ENCODE data around the gene SLC30A3. TPM values are rescaled to one million over a fixed set of nuclear protein-coding genes. Genes with fewer than 3 reads are reported as not detected.

The SLC30A3 gene
- not detected for total RNA-seq (2021; fragmentation: NEBNext Ultra II Directional; extraction: Animal tissue kit (Norgen Biotek cat#: 25700))
- long read RNA-seq = 0 reads

GRCh38 chr2:27262379-27263286 is at the start of gene SLC30A3:
TSS of gene SLC30A3 (minus strand) at chr2:27263047. CDS start at chr2:27262906, 141 bp downstream.
- no peaks in the 10 kb centered on the region for H3K36me3 Mint-ChIP-seq (ENCODE audit: low read depth)
- H3K27ac Mint-ChIP-seq = no peak within 1 kb of the TSS
- no peak for TF ChIP-seq CTCF (IDR thresholded peaks at IDR 0.05)
- H3K27me3 Mint-ChIP-seq (ENCODE audit: insufficient read depth) = peaks cover 50% of the 10 kb centered on the region
- H3K9me3 Mint-ChIP-seq = no peaks in the 10 kb centered on the region
- no peak for DNase-seq
- peak within 1 kb of the TSS; percentile 31; the same call in 1 of the 2 replicates for H3K4me3 Mint-ChIP-seq
- H3K4me1 Mint-ChIP-seq (ENCODE audit: low read depth) = peaks cover 14% of the 10 kb centered on the region

- no peak for TF ChIP-seq CTCF (IDR thresholded peaks at IDR 0.05)
- Mint-ChIP-seq H3K4me1 (ENCODE audit: low read depth) (no peaks in the 10 kb centered on the region), H3K36me3 (ENCODE audit: low read depth) (peaks cover 22% of the 10 kb centered on the region), H3K27me3 (ENCODE audit: insufficient read depth) (peaks cover 9% of the 10 kb centered on the region), H3K4me3 (no peak overlapping the region), H3K9me3 (no peaks in the 10 kb centered on the region), H3K27ac (no peak overlapping the region)
- no peak for DNase-seq
Measured at GRCh38 chr2:27312152-27312551, 49.3 kb upstream of the SLC30A3 start.

- no peak overlapping the region for H3K27ac Mint-ChIP-seq
- peaks cover 23% of the 10 kb centered on the region for H3K27me3 Mint-ChIP-seq (ENCODE audit: insufficient read depth)
- H3K4me1 Mint-ChIP-seq (ENCODE audit: low read depth) = no peaks in the 10 kb centered on the region
- no peak overlapping the region for H3K4me3 Mint-ChIP-seq
- TF ChIP-seq CTCF (IDR thresholded peaks at IDR 0.05) = no peak
- peaks cover 22% of the 10 kb centered on the region for H3K36me3 Mint-ChIP-seq (ENCODE audit: low read depth)
- no peak for DNase-seq
- no peaks in the 10 kb centered on the region for H3K9me3 Mint-ChIP-seq
Measured at GRCh38 chr2:27309651-27310050, 46.8 kb upstream of the SLC30A3 start.

GRCh38 chr2:27308359-27308881 is 45.6 kb upstream of the SLC30A3 start, which contains the start of gene UCN:
TSS of gene UCN (minus strand) at chr2:27308445. CDS start at chr2:27307895, 550 bp downstream.
- H3K4me3 Mint-ChIP-seq = no peak within 1 kb of the TSS
- no peaks in the 10 kb centered on the region for H3K4me1 Mint-ChIP-seq (ENCODE audit: low read depth)
- DNase-seq = peak; percentile 17
- H3K27me3 Mint-ChIP-seq (ENCODE audit: insufficient read depth) = peaks cover 21% of the 10 kb centered on the region
- no peak for TF ChIP-seq CTCF (IDR thresholded peaks at IDR 0.05)
- peaks cover 22% of the 10 kb centered on the region for H3K36me3 Mint-ChIP-seq (ENCODE audit: low read depth)
- no peaks in the 10 kb centered on the region for H3K9me3 Mint-ChIP-seq
- no peak within 1 kb of the TSS for H3K27ac Mint-ChIP-seq

GRCh38 chr2:27307545-27308358 is 44.9 kb upstream of the SLC30A3 start:
- TF ChIP-seq CTCF (IDR thresholded peaks at IDR 0.05) = no peak
- peaks cover 21% of the 10 kb centered on the region for H3K27me3 Mint-ChIP-seq (ENCODE audit: insufficient read depth)
- DNase-seq = no peak
- peaks cover 22% of the 10 kb centered on the region for H3K36me3 Mint-ChIP-seq (ENCODE audit: low read depth)
- H3K9me3 Mint-ChIP-seq = no peaks in the 10 kb centered on the region
- H3K27ac Mint-ChIP-seq = no peak overlapping the region
- H3K4me3 Mint-ChIP-seq = no peak overlapping the region
- H3K4me1 Mint-ChIP-seq (ENCODE audit: low read depth) = no peaks in the 10 kb centered on the region

Data from HFFc6 (cell line).